Type B pancreatic cell (in vitro differentiated cells): ENCODE results near the gene ABCC11. TPM values are rescaled to one million over a fixed set of nuclear protein-coding genes. Genes with fewer than 3 reads are reported as not detected.

Experiments
- DNase-seq: peaks from one replicate; pipeline ENCODE4 v3.0.0; 2021; ENCODE audit warnings: mixed read lengths; ENCODE audit not compliant: unreplicated experiment; ENCODE audit errors: extremely low spot score
- H3K27ac Mint-ChIP-seq: 2 replicates; pipeline ENCODE4 v1.8.0; 2021; ENCODE audit warnings: mild to moderate bottlenecking, mixed read lengths
- H3K27me3 Mint-ChIP-seq: 2 replicates; pipeline ENCODE4 v1.8.0; 2021; ENCODE audit warnings: mixed read lengths
- H3K36me3 Mint-ChIP-seq: 2 replicates; pipeline ENCODE4 v1.8.0; 2021; ENCODE audit warnings: mixed read lengths
- H3K4me1 Mint-ChIP-seq: one replicate; pipeline ENCODE4 v1.8.0; 2021; ENCODE audit warnings: mixed read lengths; ENCODE audit not compliant: unreplicated experiment
- H3K4me3 Mint-ChIP-seq: 2 replicates; pipeline ENCODE4 v1.8.0; 2021; ENCODE audit warnings: mild to moderate bottlenecking, mixed read lengths
- H3K9me3 Mint-ChIP-seq: 2 replicates; pipeline ENCODE4 v1.8.0; 2021; ENCODE audit warnings: mixed read lengths
- CTCF ChIP-seq: fragments of 200-600 bp; sonication (generic); conservative IDR thresholded peaks from 2 replicates; pipeline ENCODE4 v1.5.0; 2021; ENCODE audit warnings: antibody characterized with exemption, mild to moderate bottlenecking
- total RNA-seq: library from RNA; stranded (reverse); gene quantifications from 2 replicates; pipeline ENCODE4 v1.2.1, GENCODE V29; 2021; ENCODE audit warnings: low replicate concordance

Gene ABCC11
- total RNA-seq, 1 donor from 2014 or later = 0.07 TPM

- no peaks in the 10 kb centered on the region for H3K27me3 Mint-ChIP-seq
- H3K27ac Mint-ChIP-seq = no peak overlapping the region
- no peaks in the 10 kb centered on the region for H3K9me3 Mint-ChIP-seq
- TF ChIP-seq CTCF = no peak
- no peaks in the 10 kb centered on the region for H3K4me1 Mint-ChIP-seq
- H3K4me3 Mint-ChIP-seq = no peak overlapping the region
- no peaks in the 10 kb centered on the region for H3K36me3 Mint-ChIP-seq
- DNase-seq = no peak
These were observed 128.5 kb downstream of the ABCC11 start for GRCh38 chr16:48118841-48119240.

GRCh38 chr16:48117217-48118105 lies 129.9 kb downstream of the ABCC11 start:
- no peaks in the 10 kb centered on the region for H3K27me3 Mint-ChIP-seq
- no peak overlapping the region for H3K27ac Mint-ChIP-seq
- no peaks in the 10 kb centered on the region for H3K4me1 Mint-ChIP-seq
- DNase-seq = peak; percentile 75
- H3K36me3 Mint-ChIP-seq = no peaks in the 10 kb centered on the region
- H3K9me3 Mint-ChIP-seq = no peaks in the 10 kb centered on the region
- no peak overlapping the region for H3K4me3 Mint-ChIP-seq
- peak; percentile 94 for TF ChIP-seq CTCF

Other genes with a start within 250 kb of the ABCC11 start
- gene ABCC12, start 91.5 kb downstream of the ABCC11 start, total RNA-seq = 0.10 TPM in 1 of 2 replicates, not detected in the other
- gene LONP2, start 3.2 kb downstream of the ABCC11 start, total RNA-seq = 61.5 and 65.5 TPM in 2 replicates
- 23.3 and 26.8 TPM in 2 replicates for gene SIAH1, start 137.9 kb upstream of the ABCC11 start, total RNA-seq